Jurkat, Clone E6-1 (cell line): ENCODE data around the gene CHCHD10. TPM values are rescaled to one million over a fixed set of nuclear protein-coding genes. Genes with fewer than 3 reads are reported as not detected.

Experiments used
- DNase-seq: peaks from one replicate; pipeline ENCODE4 v3.0.0-alpha.2; 2011; ENCODE audit warnings: low read depth, low spot score
- H3K4me3 ChIP-seq: 2 replicates; pipeline ENCODE4 v1.5.1; 2011; ENCODE audit warnings: mild to moderate bottlenecking, low read length, control low read depth, moderate library complexity
- polyA plus RNA-seq: library from polyadenylated mRNA; unstranded; fragments of >200 nt; gene quantifications from one replicate; pipeline ENCODE4 v1.2.1, GENCODE V29; 2012; ENCODE audit warnings: missing spikeins; ENCODE audit not compliant: insufficient read length, insufficient read depth

The CHCHD10 gene
- 73.9 TPM for polyA plus RNA-seq

DNA sequence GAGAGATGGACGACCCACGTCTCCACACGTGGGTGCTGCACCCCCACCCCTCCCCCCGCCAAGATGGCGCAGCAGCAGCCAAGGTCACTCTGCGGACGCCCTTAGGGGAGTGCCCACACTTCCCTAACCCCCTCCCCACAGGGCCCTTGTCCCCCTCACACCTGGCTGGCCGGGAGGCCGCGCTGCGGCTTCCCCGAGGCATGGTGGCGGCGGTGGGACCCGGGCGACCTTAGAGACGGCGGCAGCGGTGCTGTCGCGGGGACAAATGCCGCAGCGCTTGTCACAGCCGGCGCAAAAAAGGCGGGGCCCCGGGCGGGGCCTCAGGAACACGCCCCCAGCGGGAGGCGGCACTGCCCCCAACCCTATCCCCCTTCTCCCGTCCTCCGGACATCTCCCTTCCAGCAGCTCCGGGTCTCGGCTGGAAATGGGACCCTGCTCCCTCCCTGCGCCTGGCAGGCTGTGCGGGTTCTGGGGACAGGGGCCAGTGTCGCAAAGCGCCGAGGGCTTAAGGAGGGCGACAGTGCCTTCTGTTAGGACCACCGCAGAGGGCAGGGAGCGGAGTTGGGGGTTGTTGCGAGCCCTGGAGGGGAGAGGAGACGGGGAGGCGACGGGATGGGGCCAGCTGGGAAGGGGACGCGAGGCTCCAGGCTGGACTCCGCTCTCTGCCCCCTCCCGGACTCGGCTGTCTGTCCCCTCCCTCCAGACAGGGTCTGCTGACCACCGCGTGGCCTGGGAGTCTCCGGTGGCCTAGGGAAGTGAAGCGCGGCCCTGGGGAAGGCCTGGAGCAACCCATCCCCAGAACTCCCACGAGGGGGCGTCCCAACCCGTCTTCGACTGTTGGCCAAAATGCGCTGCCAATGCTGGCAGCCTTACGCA, at the start of gene CHCHD10:
Gene CHCHD10 (minus strand): TSS at position 300 of the 876 bp plus-strand sequence. CDS start 98 bp downstream, at position 202.
- H3K4me3 ChIP-seq, result peak within 1 kb of the TSS; percentile 81
- peak; percentile 70 for DNase-seq

DNA sequence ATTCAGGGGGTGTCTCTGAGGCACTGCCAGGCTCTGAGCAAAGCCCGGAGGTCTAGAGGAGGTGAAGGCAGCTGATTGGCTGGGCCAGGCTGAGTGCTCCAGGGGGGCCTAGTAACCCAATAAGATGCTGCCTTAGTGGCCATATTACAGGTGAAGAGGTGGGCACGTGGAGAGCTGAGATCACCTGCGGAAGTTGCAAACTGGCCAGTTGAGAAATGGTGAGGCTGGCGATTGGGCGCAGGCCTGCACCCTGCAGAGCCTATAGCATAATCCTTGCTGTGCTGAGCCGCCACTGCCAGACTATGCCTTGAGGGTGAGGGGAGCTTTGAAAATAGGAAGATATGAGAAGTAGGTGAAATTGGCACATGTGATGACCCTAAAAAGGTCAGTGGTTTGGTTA, 49.4 kb upstream of the CHCHD10 start:
- H3K4me3 ChIP-seq, result no peak overlapping the region
- no peak for DNase-seq

DNA sequence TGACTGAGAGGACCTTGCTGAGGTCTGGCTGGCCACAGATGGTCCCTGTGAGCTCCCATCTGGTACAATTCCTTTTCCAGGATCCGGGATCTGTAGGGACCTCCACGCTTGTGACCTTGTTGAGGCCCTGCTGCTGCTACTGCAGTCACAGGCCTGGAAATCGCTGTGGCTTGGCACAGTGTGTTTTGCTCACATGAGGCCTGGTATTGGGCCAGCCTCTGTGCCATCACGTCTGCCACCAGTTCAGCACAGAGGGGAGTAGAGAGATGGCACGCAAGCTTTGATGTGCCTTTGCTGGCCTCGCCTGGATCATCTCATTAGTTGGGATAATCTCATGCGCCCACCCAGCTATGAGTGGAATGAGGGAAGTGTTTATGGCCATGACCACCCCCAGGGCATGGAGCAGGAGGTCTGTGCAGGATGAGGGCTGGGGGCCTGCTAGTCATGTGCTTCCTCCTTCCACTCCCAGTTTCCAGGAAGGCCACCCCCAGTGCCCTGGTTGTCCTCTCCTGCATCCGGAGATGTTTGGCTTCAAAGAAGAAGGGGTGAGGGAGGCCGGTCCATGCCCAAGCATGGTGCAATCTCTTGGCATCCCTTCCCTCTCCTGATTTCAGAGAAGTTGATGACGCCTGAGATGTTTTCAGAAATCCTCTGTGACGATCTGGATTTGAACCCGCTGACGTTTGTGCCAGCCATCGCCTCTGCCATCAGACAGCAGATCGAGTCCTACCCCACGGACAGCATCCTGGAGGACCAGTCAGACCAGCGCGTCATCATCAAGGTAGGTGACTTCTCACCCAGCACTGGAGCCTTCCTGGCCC, 48.6 kb upstream of the CHCHD10 start:
- H3K4me3 ChIP-seq, result no peak overlapping the region
- DNase-seq, result no peak

DNA sequence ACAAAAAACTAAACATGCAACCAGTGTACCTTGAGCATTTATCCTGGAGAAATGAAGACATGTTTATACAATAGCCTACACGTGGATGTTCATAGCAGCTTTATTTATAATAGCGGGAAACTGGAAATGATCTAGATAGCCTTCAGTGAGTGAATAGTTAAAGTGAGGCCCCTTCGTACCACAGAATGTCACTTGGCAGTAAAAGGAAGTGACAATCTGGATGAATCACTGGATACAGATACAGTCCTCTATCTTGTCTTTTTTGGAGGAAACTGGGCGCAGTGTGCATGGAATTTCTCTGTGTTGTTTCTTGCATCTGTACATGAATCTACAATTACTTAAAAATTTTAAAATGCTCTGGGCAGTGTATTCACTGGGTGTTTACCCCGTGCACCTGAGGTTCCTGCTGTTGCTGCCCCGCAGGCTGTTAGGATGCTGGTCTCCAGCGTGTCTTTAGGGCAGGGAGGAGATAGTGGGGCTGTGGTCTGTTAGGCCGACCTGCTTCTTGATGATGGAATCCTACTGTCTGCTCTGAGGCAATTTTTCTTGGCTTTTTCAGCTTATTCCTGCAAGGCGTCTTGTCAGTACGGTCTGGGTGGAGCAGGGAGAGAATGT, 47.9 kb upstream of the CHCHD10 start:
- H3K4me3 ChIP-seq, result no peak overlapping the region

DNA sequence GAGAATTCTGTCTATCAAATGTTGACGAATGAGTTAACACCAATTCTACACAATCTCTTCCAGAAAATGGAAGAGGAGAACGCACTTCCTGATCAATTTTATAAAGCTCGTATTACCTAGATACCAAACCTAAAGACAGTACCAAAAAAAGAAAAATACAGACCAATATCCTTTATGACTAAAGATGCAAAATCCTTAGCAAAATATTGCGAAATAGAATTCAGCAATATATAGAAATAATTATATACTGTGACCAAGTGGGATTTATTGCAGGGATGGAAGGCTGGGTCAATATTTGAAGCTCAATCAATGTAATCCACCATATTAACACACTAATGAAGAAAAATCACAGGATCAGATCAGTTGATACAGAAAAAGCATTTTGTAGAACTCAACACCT, 44.6 kb upstream of the CHCHD10 start:
- no peak overlapping the region for H3K4me3 ChIP-seq
- no peak for DNase-seq

More for the DNA sequence above, 47.9 kb upstream of the CHCHD10 start:
- no peak for DNase-seq

DNA sequence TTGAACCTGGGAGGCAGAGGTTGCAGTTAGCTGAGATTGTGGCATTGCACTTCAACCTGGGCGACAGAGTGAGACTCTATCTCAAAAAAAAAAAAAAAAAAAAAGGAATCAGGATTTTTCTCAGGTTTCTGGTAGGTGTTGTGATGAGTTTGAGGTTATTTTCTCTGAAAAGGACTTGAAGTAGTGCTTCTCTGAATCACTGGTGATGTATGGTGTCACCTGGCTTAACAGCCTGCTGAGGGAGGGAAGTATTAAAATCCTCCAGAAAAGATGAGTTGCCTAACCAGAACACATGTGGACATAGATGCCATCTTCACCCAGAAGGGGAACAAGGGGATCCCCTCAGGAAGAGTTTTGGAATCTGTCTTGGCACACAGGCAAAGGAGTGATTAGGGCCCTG, 39.1 kb upstream of the CHCHD10 start:
- no peak for DNase-seq
- H3K4me3 ChIP-seq, result no peak overlapping the region

DNA sequence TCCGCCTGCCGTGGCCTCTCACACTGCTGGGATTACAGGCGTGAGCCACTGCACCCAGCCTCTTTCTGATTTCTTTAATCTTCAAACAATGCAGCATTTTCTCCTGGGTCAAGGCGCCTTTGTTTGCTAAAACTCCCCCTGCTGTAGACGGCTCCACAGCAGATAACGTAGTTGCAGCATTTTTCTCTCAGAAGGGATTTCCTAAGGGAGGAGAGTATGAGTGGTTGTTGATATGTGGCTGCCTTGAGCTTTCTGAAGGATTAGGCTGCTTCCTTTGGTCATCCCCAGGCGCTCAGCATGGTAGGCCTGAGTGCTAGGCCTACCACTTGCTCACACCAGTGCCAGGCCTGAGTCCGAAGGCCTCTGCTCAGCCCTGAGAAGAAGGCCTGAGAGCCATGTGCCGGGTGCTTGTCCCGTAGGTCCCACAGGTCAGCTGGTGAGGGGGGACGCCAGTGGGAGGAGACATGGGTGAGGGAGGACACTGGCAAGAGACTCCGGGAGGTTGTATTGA, 37.1 kb upstream of the CHCHD10 start:
- H3K4me3 ChIP-seq, result no peak overlapping the region
- DNase-seq, result no peak

DNA sequence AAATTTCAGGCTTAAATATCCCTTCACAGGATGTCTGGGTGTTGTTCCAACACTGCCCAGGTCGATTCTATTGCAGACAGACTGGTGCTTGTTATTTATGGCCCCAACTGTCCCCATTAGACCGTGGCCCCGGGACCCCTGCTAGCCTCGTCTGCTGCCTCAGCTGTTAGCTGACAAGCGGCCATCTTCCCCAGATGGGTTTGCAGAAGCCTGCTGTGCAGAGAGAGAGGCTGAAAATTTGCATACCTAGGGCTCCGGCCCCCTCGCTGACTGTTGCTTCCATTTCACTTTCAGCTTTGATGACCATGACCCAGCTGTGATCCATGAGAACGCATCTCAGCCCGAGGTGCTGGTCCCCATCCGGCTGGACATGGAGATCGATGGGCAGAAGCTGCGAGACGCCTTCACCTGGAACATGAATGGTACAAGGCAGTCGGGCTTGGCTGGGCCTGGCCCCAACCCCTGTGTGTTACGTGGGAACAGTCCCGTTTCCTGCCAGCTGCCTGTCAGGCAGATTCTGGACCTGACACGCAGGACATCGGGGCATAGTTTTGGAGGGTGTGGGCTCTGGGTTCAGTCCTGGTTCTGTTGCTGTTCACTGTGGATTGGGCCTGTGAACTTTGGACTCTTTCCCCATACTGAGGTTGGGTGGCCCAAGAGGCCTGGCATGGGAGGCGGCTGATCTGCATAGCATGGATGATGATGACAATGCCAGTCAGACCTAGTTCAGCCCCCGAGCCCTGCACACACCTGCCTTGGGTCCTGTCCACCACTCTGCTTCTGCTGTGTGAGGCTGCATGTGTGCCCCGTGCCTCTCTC, 35.4 kb upstream of the CHCHD10 start:
- H3K4me3 ChIP-seq, result no peak overlapping the region
- DNase-seq, result no peak

DNA sequence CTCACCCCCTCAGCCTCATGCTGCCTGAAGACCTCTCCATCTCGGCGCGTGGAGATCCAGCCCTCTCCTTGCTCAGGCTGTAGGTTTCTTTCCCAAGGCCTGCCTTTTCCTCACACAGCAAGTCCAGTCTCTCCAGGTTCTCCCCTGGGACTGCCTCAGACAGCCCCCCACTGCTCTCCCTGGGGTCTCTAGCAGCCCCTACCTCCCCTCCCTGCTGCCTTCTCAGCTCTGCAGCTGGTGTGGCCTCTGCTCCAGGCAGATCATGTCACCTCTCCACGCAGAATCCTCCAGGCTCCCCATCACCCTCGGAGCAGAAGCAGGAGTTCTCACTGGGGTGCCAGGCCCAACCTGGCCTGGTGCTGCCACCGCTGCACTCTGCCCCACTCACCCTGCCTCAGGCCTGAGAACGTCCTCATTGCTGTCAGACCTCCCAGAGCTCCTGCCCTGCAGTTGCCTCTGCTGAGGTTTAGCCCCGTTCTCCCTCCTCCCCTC, 34.2 kb upstream of the CHCHD10 start:
- H3K4me3 ChIP-seq, result no peak overlapping the region
- DNase-seq, result no peak

DNA sequence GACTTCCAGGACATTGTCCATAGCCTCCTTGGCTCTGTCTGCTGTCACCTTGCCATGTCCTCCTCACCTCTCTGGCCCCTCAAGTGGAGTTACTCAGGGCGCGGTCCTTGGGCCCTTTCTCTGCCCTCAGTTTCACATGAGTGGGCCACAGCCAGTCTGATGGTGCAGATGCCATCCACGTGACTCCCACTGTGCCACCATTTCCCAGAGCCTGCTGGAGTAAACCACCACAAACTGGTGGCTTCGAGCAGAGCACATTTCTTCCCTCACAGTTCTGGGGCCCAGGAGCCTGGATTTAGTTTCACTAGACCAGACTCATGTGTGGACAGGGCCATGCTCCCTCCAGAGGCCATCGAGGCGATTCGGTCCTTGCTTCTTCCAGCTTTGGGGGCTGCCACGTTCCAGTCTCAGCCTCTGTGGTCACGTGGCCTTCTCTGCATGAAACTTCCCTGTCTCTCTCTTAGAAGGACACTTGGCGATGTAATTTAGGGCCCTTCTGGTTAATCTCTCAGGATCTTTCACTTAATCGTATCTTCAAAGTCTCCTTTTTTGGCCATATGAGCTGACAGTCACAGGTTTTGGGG, 33.6 kb upstream of the CHCHD10 start:
- no peak overlapping the region for H3K4me3 ChIP-seq
- no peak for DNase-seq

DNA sequence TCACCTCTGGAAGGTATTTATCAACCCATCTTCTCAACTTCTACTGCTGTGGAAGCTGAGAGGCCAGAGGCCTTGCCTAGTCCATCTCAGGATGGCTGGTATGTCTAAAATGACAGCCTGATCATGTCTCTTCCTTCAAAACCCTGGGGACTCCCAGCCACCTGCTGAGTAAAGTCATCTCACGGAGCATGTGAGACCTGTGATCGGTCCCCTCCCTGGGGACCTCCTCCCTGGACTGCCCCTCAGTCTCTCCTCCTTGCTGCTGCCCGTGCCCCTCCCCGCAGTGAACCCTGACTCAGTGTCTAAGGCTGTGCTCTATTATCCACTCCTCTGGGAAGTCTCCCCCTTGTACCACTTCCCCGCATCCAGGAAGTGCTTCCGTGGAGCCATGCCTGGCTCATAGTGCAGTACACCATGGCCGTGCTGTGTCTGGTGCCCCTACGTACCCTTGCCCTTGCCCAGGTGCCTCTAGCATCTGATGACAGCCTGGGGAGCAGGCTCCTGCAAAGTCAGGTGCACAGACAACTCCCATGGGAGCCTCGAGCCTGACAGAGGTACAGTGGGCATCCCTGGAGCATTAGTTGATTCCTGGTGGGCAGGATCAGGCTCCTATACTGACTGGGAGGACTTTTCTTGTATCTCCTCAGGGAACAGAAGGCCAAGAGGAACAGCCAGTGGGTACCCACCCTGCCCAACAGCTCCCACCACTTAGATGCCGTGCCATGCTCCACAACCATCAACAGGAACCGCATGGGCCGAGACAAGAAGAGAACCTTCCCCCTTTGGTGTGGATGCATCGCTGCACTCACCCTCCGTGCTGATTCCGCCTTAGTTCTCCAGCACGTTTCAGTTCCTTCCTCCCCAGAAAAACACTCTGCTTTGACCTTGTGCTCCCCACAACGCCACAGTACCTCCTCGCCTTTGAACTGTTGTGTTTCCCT, 32.8 kb upstream of the CHCHD10 start:
- DNase-seq, result no peak
- no peak overlapping the region for H3K4me3 ChIP-seq

DNA sequence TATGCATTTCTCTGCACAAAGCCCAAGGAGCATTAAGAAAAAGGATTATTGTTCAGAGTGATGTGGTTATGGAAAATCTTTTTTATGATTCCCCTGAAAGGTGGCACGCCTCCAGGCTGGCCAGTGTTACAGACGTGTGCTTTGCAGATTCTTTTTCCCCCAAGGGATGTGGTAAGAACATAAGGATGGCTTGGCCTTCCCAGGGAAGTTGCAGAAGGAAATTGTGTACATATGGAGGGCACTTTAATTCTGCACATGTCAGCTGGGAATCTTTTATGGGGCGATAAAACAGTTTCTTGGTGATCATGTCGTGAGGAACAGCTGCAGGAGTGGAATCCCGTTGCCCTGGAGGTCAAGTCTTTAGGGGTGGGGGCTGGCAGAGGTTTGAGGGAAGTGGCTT, 28.7 kb upstream of the CHCHD10 start:
- no peak for DNase-seq
- H3K4me3 ChIP-seq, result no peak overlapping the region

DNA sequence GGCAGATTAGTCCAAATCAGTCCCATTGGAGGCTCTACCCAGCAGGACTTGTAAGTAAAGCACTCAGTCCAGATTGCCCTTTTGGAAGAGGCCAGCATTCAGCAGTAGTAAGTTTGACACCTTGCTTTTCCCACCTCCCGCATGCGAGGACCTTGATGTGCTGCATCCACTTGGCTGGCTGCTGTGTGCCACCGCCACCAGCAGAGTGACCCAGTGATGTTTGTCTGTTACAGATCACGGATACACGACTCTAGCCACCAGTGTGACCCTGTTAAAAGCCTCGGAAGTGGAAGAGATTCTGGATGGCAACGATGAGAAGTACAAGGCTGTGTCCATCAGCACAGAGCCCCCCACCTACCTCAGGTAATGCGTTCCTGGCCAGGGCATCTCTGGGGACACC, 25.6 kb upstream of the CHCHD10 start:
- DNase-seq, result no peak

DNA sequence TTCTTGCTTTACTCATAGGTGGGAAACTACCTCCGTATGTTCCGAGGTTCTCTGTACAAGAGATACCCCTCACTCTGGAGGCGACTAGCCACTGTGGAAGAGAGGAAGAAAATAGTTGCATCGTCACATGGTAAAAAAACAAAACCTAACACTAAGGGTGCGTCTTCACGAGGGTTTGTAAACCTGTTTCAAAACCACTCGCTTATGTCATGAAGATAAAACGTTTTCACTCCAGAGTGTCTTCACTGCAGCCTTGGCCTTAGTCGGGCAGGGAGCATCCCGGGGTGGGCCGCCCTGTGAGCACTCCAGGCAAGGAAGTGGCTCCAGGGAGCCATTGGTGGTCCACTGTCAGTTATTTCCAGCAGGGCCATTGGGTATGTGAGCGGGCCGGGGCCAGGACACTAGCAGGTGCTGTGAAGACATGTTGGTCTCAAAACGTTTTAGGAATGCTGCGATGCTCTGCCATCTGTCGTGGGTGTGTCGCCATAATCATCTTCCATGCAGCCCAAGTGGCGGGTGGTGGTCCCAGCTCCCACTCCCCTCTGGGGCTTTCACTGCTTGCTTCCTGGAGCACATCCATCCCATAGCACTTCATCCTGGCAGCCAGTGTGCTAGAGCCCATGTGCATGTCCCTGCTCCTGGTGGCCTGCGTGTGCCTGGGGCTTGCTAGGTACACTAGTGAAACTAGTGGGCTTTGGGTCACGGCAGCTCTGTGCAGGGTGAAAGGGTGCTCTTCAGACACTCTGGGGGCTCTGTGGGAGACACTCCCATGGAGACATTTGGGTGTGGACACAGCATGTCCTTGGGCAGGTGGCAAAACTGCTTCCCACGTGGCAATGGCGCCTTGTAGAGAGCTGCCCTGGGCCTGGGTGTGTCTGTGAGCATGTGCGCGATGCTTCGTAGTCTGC, 24.2 kb upstream of the CHCHD10 start:
- no peak overlapping the region for H3K4me3 ChIP-seq
- DNase-seq, result no peak

More for the DNA sequence above, 25.6 kb upstream of the CHCHD10 start:
- no peak overlapping the region for H3K4me3 ChIP-seq

DNA sequence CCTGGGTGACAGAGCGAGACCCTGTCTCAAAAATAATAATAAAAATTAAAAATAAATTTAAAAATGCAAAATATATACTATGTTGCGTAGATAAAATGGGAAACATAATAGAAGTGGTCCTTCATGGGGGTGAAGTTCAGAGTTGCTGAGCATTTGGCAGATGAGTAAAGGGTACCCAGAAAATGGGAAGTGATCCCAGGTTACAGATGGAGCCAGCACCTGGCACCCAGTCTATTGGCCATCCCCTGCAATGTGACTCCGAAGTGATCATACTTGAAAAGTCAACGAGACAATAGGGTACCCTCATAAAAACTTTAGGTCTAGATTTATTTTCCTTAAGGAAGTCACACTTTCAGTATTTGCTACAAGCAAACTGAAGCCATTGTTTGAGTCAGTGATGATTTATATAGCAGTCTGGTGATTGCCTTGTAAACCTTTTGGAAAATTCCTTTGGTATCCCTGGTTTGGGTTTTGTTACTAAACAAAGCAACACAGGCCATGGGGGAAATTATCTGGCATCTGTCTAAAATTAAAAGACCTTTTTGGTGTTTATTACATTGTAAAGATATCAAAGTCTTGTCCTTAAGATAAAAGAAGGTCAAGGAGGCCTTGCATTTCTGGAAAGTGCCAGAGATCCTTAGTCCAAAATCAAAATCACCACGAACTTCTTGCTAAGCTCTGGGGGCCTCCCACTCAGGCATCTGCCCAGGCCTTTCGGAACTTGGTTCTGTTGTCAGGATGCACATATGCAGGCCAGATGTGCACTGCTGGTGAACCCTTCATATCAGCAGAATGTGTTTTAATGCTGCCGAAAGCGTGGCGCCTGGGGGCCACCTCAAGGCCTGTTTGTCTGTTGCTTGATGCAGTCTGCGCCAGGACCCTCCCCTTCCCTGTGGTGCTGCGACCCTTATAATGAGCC, 23.3 kb upstream of the CHCHD10 start:
- no peak overlapping the region for H3K4me3 ChIP-seq
- DNase-seq, result no peak
